ENCODE data around the gene ST7. TPM values are rescaled to one million over a fixed set of nuclear protein-coding genes. Genes with fewer than 3 reads are reported as not detected.

The ST7 gene
- total and polyA plus RNA-seq, 2 of the 8 experiments (the other 6 are each of a cell fraction or from before 2014, with no cell fraction given), result 16.3 to 18.0 TPM

GRCh38 chr7:117005449-117005848 is 52.1 kb downstream of the ST7 start:
- Histone ChIP-seq H3K27ac (ENCODE audit: low read depth, low read length) (no peak overlapping the region), H3K79me2 (ENCODE audit: control insufficient read depth in 1 of 2, insufficient read depth in 2 of 2, low read length in 2 of 2) (0 out of 4 replicates have a peak, but pooled peaks cover 0 to 7% of the 10 kb centered on the region in 2 experiments)
- POLR2A ChIA-PET (ENCODE audit: partially characterized antibody), result interaction anchor here (1.1 kb wide), 1 partner anchor 52 kb away, joined by 4 read pairs; the partner anchor contains the start of gene ST7

More at GRCh38 chr7:117005449-117005848, 52.1 kb downstream of the ST7 start:
- Histone ChIP-seq H3K23me2 (ENCODE audit: low read depth, low read length) (no peaks in the 10 kb centered on the region; the same call in 1 of the 2 replicates), H3K4me1 (replicated peaks in 1 of 4; ENCODE audit: control insufficient read depth in 3 of 4, insufficient read depth in 4 of 4, low read length in 3 of 4) (no peaks in the 10 kb centered on the region; a peak in 1 of 7 replicates), H2BK12ac (ENCODE audit: low read depth, low read length) (no peak overlapping the region), H2BK5ac (ENCODE audit: low read depth, low read length) (no peak overlapping the region), H3K23ac (ENCODE audit: insufficient read length) (no peak overlapping the region), H3K36me3 (ENCODE audit: control insufficient read depth in 2 of 4, insufficient read depth in 4 of 4, low read length in 3 of 4) (no peaks in the 10 kb centered on the region), H3K9ac (replicated peaks in 1 of 4; ENCODE audit: extremely low read depth in 1 of 4, low read depth in 3 of 4, low read length in 3 of 4) (no peak overlapping the region), H2BK20ac (ENCODE audit: low read length) (no peak overlapping the region), H4K5ac (ENCODE audit: insufficient read length, low read depth, low read length) (no peak overlapping the region), H3K79me1 (ENCODE audit: low read depth, low read length) (no peaks in the 10 kb centered on the region), H3K4me2 (ENCODE audit: insufficient read depth in 1 of 2, low read depth in 2 of 2, low read length in 2 of 2) (no peak overlapping the region), H3K9me3 (ENCODE audit: insufficient read depth in 2 of 2, low read depth in 1 of 2, low read length in 1 of 2) (no peaks in the 10 kb centered on the region), H4K8ac (ENCODE audit: extremely low read depth, insufficient read depth, low read length) (no peak overlapping the region), H2AFZ (ENCODE audit: low read length) (no peak overlapping the region), H2BK120ac (replicated peaks; ENCODE audit: low read depth, low read length) (no peak overlapping the region), H4K20me1 (replicated peaks in 1 of 2; ENCODE audit: control insufficient read depth in 1 of 2, insufficient read depth in 2 of 2, low read length in 2 of 2) (no peaks in the 10 kb centered on the region), H3K4me3 (ENCODE audit: extremely low read depth in 1 of 4, insufficient read depth in 2 of 4, low read depth in 3 of 4, low read length in 4 of 4) (no peak overlapping the region), H2AK5ac (ENCODE audit: low read depth, low read length) (no peak overlapping the region), H3K14ac (ENCODE audit: insufficient read length) (no peak overlapping the region), H3K4ac (replicated peaks; ENCODE audit: insufficient read length, low read depth, low read length) (no peak overlapping the region), H3K18ac (ENCODE audit: extremely low read depth, low read length) (no peak overlapping the region), H3K56ac (replicated peaks; ENCODE audit: insufficient read length, low read depth, low read length) (no peak overlapping the region), H3K27me3 (replicated peaks in 1 of 4; ENCODE audit: control insufficient read depth in 3 of 4, extremely low read depth in 1 of 4, insufficient read depth in 3 of 4, low read length in 3 of 4) (no peaks in the 10 kb centered on the region), H2BK15ac (ENCODE audit: low read length) (no peak overlapping the region), H4K91ac (replicated peaks; ENCODE audit: insufficient read length, low read length) (no peak overlapping the region)
- 98% methylated on average over 2 of the region's 2 CpGs; no CpG with 5 or more reads in 1 of the 2 experiments for WGBS, 2 experiments (ENCODE audit: extremely low coverage in 1 of 2, insufficient coverage in 1 of 2, insufficient read length in 1 of 2, insufficient replicate concordance in 2 of 2, low coverage in 1 of 2, low lambda C conversion rate in 2 of 2, missing lambda C conversion rate in 1 of 2)
- DNase-seq (ENCODE audit: low read depth in 1 of 2, low spot score in 2 of 2), result no peak
- CTCF ChIA-PET (ENCODE audit: partially characterized antibody), result interaction anchor here (1.2 to 3.4 kb wide), 3 partner anchors 20 to 64 kb away, joined by 3 to 20 read pairs (median 6); no protein-coding TSS in a partner anchor
- no peak for FAIRE-seq
- TF ChIP-seq GTF2F1 (IDR thresholded peaks at IDR 0.05; ENCODE audit: borderline replicate concordance, low read depth, low read length), result no peak
- no peak for TF ChIP-seq NRF1 (IDR thresholded peaks at IDR 0.05; ENCODE audit: low read depth, low read length)
- TF ChIP-seq, protein P1, sequence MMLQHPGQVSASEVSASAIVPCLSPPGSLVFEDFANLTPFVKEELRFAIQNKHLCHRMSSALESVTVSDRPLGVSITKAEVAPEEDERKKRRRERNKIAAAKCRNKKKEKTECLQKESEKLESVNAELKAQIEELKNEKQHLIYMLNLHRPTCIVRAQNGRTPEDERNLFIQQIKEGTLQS (IDR thresholded peaks at IDR 0.05; ENCODE audit: insufficient read depth, low read depth, low read length), result no peak
- no peak for TF ChIP-seq TCF12 (IDR thresholded peaks at IDR 0.05; ENCODE audit: low read depth, low read length)
- TF ChIP-seq EP300 (IDR thresholded peaks at IDR 0.05; ENCODE audit: borderline replicate concordance in 1 of 2, low read depth in 2 of 2, low read length in 2 of 2), result no peak
- TF ChIP-seq SP1 (IDR thresholded peaks at IDR 0.05; ENCODE audit: low read depth, low read length), result no peak
- no peak for TF ChIP-seq KDM5A (IDR thresholded peaks at IDR 0.05; ENCODE audit: low read length)
- TF ChIP-seq EGR1 (IDR thresholded peaks at IDR 0.05; ENCODE audit: borderline replicate concordance, low read depth, low read length), result no peak
- TF ChIP-seq RAD21 (IDR thresholded peaks at IDR 0.05 in 1 of 2, conservative IDR thresholded peaks at IDR 0.05 in 1 of 2; ENCODE audit: low read depth in 2 of 2, low read length in 2 of 2), result no peak
- no peak for TF ChIP-seq TEAD4 (IDR thresholded peaks at IDR 0.05; ENCODE audit: low read depth, low read length)
- TF ChIP-seq RXRA (IDR thresholded peaks at IDR 0.05; ENCODE audit: insufficient read depth, low read depth, low read length), result no peak
- no peak for TF ChIP-seq KDM4A (IDR thresholded peaks at IDR 0.05; ENCODE audit: low read depth, low read length, severe bottlenecking)
- no peak for TF ChIP-seq SP4 (IDR thresholded peaks at IDR 0.05; ENCODE audit: low read length)

Measured in H1 (cell line).